A673 (cell line): ENCODE measurements around the gene MAPK12.

Experiments used
- CTCF ChIP-seq: fragments of 300-800, 200-600 bp; sonication (generic); conservative IDR thresholded peaks from 2 replicates; pipeline ENCODE4 v1.5.1; 2017; ENCODE audit warnings: low read depth, mild to moderate bottlenecking, antibody characterized with exemption, low read length, moderate library complexity, mixed read lengths
- EZH2 ChIP-seq: fragments of 200-600 bp; sonication (generic); IDR thresholded peaks from 2 replicates; pipeline ENCODE4 v1.6.1; 2017; ENCODE audit warnings: borderline replicate concordance, low read depth, mild to moderate bottlenecking, mixed read lengths, antibody characterized with exemption, low read length; ENCODE audit not compliant: poor library complexity, severe bottlenecking

- TF ChIP-seq CTCF (no peak), EZH2 (no peak)
Observed at GRCh38 chr22:50262973-50263617, 1.6 kb upstream of the MAPK12 start.
